ENCODE results near the gene PDE1A. TPM values are rescaled to one million over a fixed set of nuclear protein-coding genes. Genes with fewer than 3 reads are reported as not detected.

Gene PDE1A
- total and polyA plus RNA-seq, 10 of the 15 experiments (the other 5 are each of a cell fraction or from before 2014, with no cell fraction given) = 1.1 TPM; not detected in 9

- no peak for ATAC-seq
- in situ Hi-C loops (cut with MboI) (no loop called here), intact Hi-C loops (cut with micrococcal nuclease; ENCODE audit: unreplicated experiment) (no loop called here)
- TF ChIP-seq ZNF384 (IDR thresholded peaks at IDR 0.05; ENCODE audit: borderline replicate concordance, low read depth, low read length) (no peak), USF1 (IDR thresholded peaks at IDR 0.05; ENCODE audit: borderline replicate concordance, extremely low read length, insufficient read depth, low read depth, low read length) (no peak), ZBTB33 (IDR thresholded peaks at IDR 0.05) (no peak), ZNF274 (IDR thresholded peaks at IDR 0.05; ENCODE audit: insufficient read depth, insufficient read length) (no peak), NR2C1 (IDR thresholded peaks at IDR 0.05) (no peak), ZNF207 (IDR thresholded peaks at IDR 0.05; ENCODE audit: borderline replicate concordance) (no peak), RB1 (IDR thresholded peaks at IDR 0.05; ENCODE audit: borderline replicate concordance) (no peak), NRF1 (conservative IDR thresholded peaks at IDR 0.05; ENCODE audit: low read depth, low read length) (no peak), SPI1 (IDR thresholded peaks at IDR 0.05; ENCODE audit: borderline replicate concordance, insufficient read depth, low read depth, low read length) (no peak), E2F8 (IDR thresholded peaks at IDR 0.05; ENCODE audit: low read depth, partially characterized antibody) (no peak), YBX1 (IDR thresholded peaks at IDR 0.05) (no peak)
- Histone ChIP-seq H3K79me2 (ENCODE audit: control insufficient read depth, insufficient read depth, low read length) (no peaks in the 10 kb centered on the region), H3K4me1 (ENCODE audit: control insufficient read depth, insufficient read depth, low read length) (no peaks in the 10 kb centered on the region), H3K36me3 (ENCODE audit: control insufficient read depth in 2 of 2, insufficient read depth in 2 of 2, low read length in 1 of 2) (no peaks in the 10 kb centered on the region), H3K9me3 (replicated peaks; ENCODE audit: control insufficient read depth, insufficient read depth, low read length) (no peaks in the 10 kb centered on the region), H4K20me1 (ENCODE audit: control insufficient read depth, insufficient read depth) (no peaks in the 10 kb centered on the region), H3K4me2 (ENCODE audit: control insufficient read depth, insufficient read depth) (no peak overlapping the region), H2AFZ (ENCODE audit: control insufficient read depth, low read depth, low read length) (no peak overlapping the region), H3K27ac (ENCODE audit: control insufficient read depth, insufficient read depth) (no peak overlapping the region), H3K4me3 (no peak overlapping the region), H3K27me3 (replicated peaks in 1 of 2; ENCODE audit: control insufficient read depth in 2 of 2, insufficient read depth in 2 of 2, low read length in 1 of 2) (no peaks in the 10 kb centered on the region), H3K9ac (ENCODE audit: control insufficient read depth, insufficient read depth, low read length) (no peak overlapping the region)
- WGBS (ENCODE audit: insufficient coverage, insufficient replicate concordance, low lambda C conversion rate, missing lambda C conversion rate) = 3% methylated on average over 2 of the region's 2 CpGs
- RAD21 ChIA-PET (ENCODE audit: unreplicated experiment) = no interaction called here
- FAIRE-seq = no peak
- BruUV-seq (replicated peaks) = no TSS peak
- SMC1A ChIA-PET (ENCODE audit: uncharacterized antibody, unreplicated experiment) = no interaction called here
- no peak for DNase-seq (ENCODE audit: low read depth, low spot score)
- CTCF ChIA-PET = no interaction called here
- POLR2A ChIA-PET = no interaction called here
Observed at GRCh38 chr2:182372661-182373060, 54.2 kb downstream of the PDE1A start.

Data from GM12878 (cell line).